NT2/D1 (cell line): ENCODE data around the gene ACSL6.

Experiments used
- SUZ12 ChIP-seq: IDR thresholded peaks from 2 replicates; pipeline ENCODE4 v1.6.1; 2011; ENCODE audit not compliant: insufficient read length, insufficient read depth; ENCODE audit errors: extremely low read depth
- YY1 ChIP-seq: IDR thresholded peaks from 2 replicates; pipeline ENCODE4 v1.6.1; 2011; ENCODE audit not compliant: insufficient read length, insufficient read depth
- ZNF274 ChIP-seq: IDR thresholded peaks from 2 replicates; pipeline ENCODE4 v1.6.1; 2011; ENCODE audit warnings: mild to moderate bottlenecking, low read depth, low read length

- TF ChIP-seq YY1 (no peak), ZNF274 (no peak), SUZ12 (no peak)
Observed at GRCh38 chr5:132024789-132025402, 13.4 kb upstream of the ACSL6 start.
